Hepatocyte (in vitro differentiated cells): ENCODE results near the gene LRRFIP1. TPM values are rescaled to one million over a fixed set of nuclear protein-coding genes. Genes with fewer than 3 reads are reported as not detected.

Source experiments
- DNase-seq: peaks from one replicate; pipeline ENCODE4 v3.0.0-alpha.2; 2016; ENCODE audit warnings: low spot score
- H2AFZ ChIP-seq: fragments of 200-600 bp; sonication (generic); 2 replicates; pipeline ENCODE4 v1.6.0; 2016; ENCODE audit warnings: antibody characterized with exemption, mild to moderate bottlenecking
- H3K27ac ChIP-seq: fragments of 200-600 bp; sonication (generic); 2 replicates; pipeline ENCODE4 v1.5.1; 2016; ENCODE audit warnings: mild to moderate bottlenecking
- H3K27me3 ChIP-seq: fragments of 200-600 bp; sonication (generic); 2 replicates; pipeline ENCODE4 v1.6.1; 2016
- H3K36me3 ChIP-seq: fragments of 200-600 bp; sonication (generic); replicated peaks from 2 replicates; pipeline ENCODE4 v1.5.1; 2016; ENCODE audit warnings: low read depth; ENCODE audit not compliant: insufficient read depth
- H3K4me1 ChIP-seq: fragments of 200-600 bp; sonication (generic); 2 replicates; pipeline ENCODE4 v1.5.1; 2016; ENCODE audit warnings: mild to moderate bottlenecking, moderate library complexity; ENCODE audit not compliant: insufficient read depth
- H3K4me2 ChIP-seq: fragments of 200-600 bp; sonication (generic); 2 replicates; pipeline ENCODE4 v1.6.0; 2016
- H3K4me3 ChIP-seq: fragments of 200-600 bp; sonication (generic); 2 replicates; pipeline ENCODE4 v1.5.1; 2016; ENCODE audit warnings: mild to moderate bottlenecking
- H3K79me2 ChIP-seq: fragments of 200-600 bp; sonication (generic); 2 replicates; pipeline ENCODE4 v1.6.0; 2017; ENCODE audit warnings: mild to moderate bottlenecking
- H3K9me2 ChIP-seq: fragments of 200-600 bp; sonication (generic); replicated peaks from 2 replicates; pipeline ENCODE4 v1.6.0; 2017; ENCODE audit warnings: mild to moderate bottlenecking; ENCODE audit not compliant: insufficient read depth
- H3K9me3 ChIP-seq: fragments of 200-600 bp; sonication (generic); 2 replicates; pipeline ENCODE4 v1.5.1; 2016; ENCODE audit warnings: low read depth, mild to moderate bottlenecking
- H4K20me1 ChIP-seq: fragments of 200-600 bp; sonication (generic); 2 replicates; pipeline ENCODE4 v1.6.0; 2016; ENCODE audit warnings: mild to moderate bottlenecking; ENCODE audit not compliant: insufficient read depth, poor library complexity, severe bottlenecking
- EZH2 ChIP-seq: fragments of 200-600 bp; sonication (generic); IDR thresholded peaks from 2 replicates; pipeline ENCODE4 v1.6.1; 2016; ENCODE audit warnings: antibody characterized with exemption, mild to moderate bottlenecking, borderline replicate concordance
- EZH2phosphoT487 ChIP-seq: fragments of 200-600 bp; sonication (generic); IDR thresholded peaks from one replicate; pipeline ENCODE4 v1.6.1; 2018; ENCODE audit warnings: antibody characterized with exemption, mild to moderate bottlenecking, low read depth, moderate library complexity; ENCODE audit not compliant: unreplicated experiment, severe bottlenecking
- WGBS: methylation state at CpG from one replicate; pipeline ENCODE4 v1.1.6; 2016; ENCODE audit warnings: low lambda C conversion rate; ENCODE audit errors: missing lambda C conversion rate; 5-methylcytosine and 5-hydroxymethylcytosine counted together
- polyA plus RNA-seq: library from polyadenylated mRNA; unstranded; fragments of >200 nt; fragmentation: Nextera tagmentation; extraction: Ambion mirVana; gene quantifications from 2 replicates; pipeline ENCODE4 v1.2.1, GENCODE V29; 2016
- total RNA-seq: library from RNA; depleted of rRNA; stranded (reverse); fragments of >200 nt; gene quantifications from 2 replicates; pipeline ENCODE4 v1.2.3, GENCODE V29; 2014
- TF ChIP-seq, protein P1 (sequence below): fragments of 200-600 bp; sonication (generic); IDR thresholded peaks from 2 replicates; pipeline ENCODE4 v1.5.1; 2016; ENCODE audit warnings: antibody characterized with exemption, mild to moderate bottlenecking; ENCODE audit not compliant: poor library complexity

LRRFIP1 gene
- total and polyA plus RNA-seq, 2 experiments from 2014 or later, result 42.7 to 64.1 TPM

DNA sequence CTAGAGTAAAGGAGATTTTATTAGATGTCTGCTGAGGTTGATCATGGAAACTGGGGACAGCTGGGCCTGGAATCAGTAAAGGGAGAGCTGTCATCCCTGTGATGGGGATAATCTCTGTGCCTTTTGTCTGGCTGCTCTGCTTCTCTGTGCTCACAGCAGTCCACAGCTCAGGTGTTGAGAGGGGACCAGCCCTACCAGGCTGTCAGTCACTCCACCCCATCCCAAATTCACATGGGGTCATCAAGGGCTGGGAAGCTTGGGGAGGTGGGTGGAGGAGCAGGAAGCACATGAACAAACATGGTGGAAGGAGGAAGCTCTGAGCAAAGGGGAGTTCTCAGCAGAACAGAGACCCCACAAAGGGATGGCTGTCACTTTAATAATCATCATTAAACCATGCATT, 13.7 kb upstream of the LRRFIP1 start:
- H3K4me1 ChIP-seq, result peaks cover 39% of the 10 kb centered on the region
- no peaks in the 10 kb centered on the region for H4K20me1 ChIP-seq
- no peaks in the 10 kb centered on the region for H3K79me2 ChIP-seq
- DNase-seq, result no peak
- TF ChIP-seq EZH2 (no peak), EZH2phosphoT487 (no peak)
- TF ChIP-seq, protein P1, sequence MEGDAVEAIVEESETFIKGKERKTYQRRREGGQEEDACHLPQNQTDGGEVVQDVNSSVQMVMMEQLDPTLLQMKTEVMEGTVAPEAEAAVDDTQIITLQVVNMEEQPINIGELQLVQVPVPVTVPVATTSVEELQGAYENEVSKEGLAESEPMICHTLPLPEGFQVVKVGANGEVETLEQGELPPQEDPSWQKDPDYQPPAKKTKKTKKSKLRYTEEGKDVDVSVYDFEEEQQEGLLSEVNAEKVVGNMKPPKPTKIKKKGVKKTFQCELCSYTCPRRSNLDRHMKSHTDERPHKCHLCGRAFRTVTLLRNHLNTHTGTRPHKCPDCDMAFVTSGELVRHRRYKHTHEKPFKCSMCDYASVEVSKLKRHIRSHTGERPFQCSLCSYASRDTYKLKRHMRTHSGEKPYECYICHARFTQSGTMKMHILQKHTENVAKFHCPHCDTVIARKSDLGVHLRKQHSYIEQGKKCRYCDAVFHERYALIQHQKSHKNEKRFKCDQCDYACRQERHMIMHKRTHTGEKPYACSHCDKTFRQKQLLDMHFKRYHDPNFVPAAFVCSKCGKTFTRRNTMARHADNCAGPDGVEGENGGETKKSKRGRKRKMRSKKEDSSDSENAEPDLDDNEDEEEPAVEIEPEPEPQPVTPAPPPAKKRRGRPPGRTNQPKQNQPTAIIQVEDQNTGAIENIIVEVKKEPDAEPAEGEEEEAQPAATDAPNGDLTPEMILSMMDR, result no peak
- H3K27ac ChIP-seq, result peak overlapping the region; percentile 70
- H3K4me2 ChIP-seq, result no peak overlapping the region
- H3K9me3 ChIP-seq, result no peaks in the 10 kb centered on the region
- H3K9me2 ChIP-seq, result no peaks in the 10 kb centered on the region
- no peaks in the 10 kb centered on the region for H3K36me3 ChIP-seq
- no peaks in the 10 kb centered on the region for H3K27me3 ChIP-seq
- H3K4me3 ChIP-seq, result no peak overlapping the region
- no peak overlapping the region for H2AFZ ChIP-seq

DNA sequence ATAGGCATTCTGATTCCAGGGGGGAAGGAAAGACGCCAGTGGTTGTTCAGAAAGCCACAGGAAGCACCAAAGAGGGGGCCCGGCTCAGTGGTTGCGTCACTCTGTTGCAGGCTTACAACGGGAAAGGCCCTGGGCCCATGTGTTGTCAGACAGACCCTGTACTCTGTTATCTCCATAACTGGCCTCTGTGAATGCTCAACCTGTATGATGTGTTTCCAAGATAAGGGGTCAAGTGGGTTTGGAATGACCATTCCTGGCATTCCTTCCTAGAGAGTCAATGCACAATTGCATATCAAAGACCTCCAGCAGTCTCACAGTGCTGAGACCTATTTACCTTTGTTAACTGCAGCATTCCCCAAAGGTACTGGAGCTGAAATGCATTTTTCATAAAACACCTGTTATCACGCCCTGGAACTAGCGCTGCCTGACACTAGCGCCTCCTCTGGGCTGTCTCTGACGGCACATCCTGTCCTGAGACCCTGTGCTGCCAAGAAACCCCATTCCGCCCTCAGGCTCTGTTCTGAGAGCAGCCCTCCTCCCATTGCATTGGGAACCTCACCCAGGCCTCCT, 13.2 kb upstream of the LRRFIP1 start:
- Histone ChIP-seq H3K4me2 (no peak overlapping the region), H3K9me3 (no peaks in the 10 kb centered on the region), H3K9me2 (no peaks in the 10 kb centered on the region), H3K27ac (peak overlapping the region; percentile 78), H2AFZ (no peak overlapping the region), H4K20me1 (no peaks in the 10 kb centered on the region), H3K4me3 (no peak overlapping the region), H3K27me3 (no peaks in the 10 kb centered on the region), H3K79me2 (no peaks in the 10 kb centered on the region), H3K36me3 (no peaks in the 10 kb centered on the region), H3K4me1 (peaks cover 39% of the 10 kb centered on the region)
- DNase-seq, result peak; percentile 86
- TF ChIP-seq EZH2phosphoT487, result no peak
- TF ChIP-seq, protein P1, result peak; percentile 28
- WGBS, result 31% methylated on average over 9 of the region's 9 CpGs

DNA sequence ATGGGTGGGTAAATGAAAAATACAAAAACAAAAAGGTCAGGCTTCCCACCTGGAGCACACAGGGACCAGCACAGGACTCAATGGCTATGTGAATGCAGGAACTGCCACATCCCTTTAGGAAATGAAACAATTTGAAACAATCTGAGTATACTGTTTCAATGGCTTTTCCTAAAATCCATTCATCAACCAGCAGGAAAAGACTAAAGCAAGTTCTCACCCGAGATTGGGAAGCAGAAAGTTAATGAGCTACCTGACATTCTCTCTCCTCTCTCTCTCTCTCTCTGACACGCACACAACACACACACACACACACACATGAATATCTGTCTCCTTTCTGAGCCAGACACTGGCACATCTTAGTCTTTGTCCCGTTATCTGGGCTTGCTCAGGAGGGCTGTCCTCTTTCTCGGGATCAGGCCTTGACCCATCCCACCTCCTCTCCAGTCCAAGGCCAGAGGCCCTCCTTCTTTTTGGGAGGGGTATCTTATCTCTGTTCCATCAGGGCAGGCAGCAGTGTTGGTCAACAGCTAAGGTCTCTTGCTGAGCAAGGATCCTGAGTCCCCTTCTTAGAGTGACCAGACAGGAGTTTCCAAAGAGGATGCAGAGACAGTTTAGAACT, 11.6 kb upstream of the LRRFIP1 start:
- Histone ChIP-seq H3K36me3 (no peaks in the 10 kb centered on the region), H4K20me1 (no peaks in the 10 kb centered on the region), H3K27me3 (no peaks in the 10 kb centered on the region), H3K9me2 (no peaks in the 10 kb centered on the region), H3K27ac (peak overlapping the region; percentile 78), H3K4me2 (no peak overlapping the region), H3K9me3 (no peaks in the 10 kb centered on the region), H3K4me3 (no peak overlapping the region), H3K4me1 (peaks cover 39% of the 10 kb centered on the region), H2AFZ (no peak overlapping the region), H3K79me2 (no peaks in the 10 kb centered on the region)
- TF ChIP-seq, protein P1, result no peak
- no peak for TF ChIP-seq EZH2
- TF ChIP-seq EZH2phosphoT487, result no peak
- 53% methylated on average over 4 of the region's 4 CpGs for WGBS
- no peak for DNase-seq
